HG03095 (cell line): ENCODE data around the gene NCAPD2.
"Not testable (repeated sequence)": the region's sequence is repeated elsewhere in the genome, so short reads cannot be mapped to it uniquely, and the experiment has no call there.

ENCODE experiments used
- ATAC-seq: cut with Tn5 transposase; IDR thresholded peaks from one replicate; pipeline ENCODE4 v1.9.1; 2021; ENCODE audit warnings: moderate library complexity; ENCODE audit not compliant: unreplicated experiment

The NCAPD2 gene

DNA sequence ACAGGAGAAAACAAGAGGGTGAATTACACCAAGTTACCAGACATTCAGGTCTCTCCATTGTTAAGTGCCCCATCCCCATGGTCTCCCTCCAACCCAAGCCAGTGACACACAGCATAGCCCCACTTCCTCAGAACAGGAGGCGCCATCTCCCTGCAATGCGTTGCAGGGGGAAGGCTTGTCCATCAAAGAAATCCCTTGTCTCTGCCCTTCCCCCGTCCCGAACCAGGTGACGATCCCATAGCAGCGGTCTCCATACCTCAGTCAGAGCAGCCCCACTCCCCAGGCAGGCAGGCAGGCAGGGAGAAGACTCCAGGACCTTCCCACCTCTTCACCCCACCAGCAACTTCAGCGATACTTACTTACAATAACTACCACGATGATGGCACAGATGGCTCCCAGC lies 29.4 kb upstream of the NCAPD2 start:
- ATAC-seq: no peak

DNA sequence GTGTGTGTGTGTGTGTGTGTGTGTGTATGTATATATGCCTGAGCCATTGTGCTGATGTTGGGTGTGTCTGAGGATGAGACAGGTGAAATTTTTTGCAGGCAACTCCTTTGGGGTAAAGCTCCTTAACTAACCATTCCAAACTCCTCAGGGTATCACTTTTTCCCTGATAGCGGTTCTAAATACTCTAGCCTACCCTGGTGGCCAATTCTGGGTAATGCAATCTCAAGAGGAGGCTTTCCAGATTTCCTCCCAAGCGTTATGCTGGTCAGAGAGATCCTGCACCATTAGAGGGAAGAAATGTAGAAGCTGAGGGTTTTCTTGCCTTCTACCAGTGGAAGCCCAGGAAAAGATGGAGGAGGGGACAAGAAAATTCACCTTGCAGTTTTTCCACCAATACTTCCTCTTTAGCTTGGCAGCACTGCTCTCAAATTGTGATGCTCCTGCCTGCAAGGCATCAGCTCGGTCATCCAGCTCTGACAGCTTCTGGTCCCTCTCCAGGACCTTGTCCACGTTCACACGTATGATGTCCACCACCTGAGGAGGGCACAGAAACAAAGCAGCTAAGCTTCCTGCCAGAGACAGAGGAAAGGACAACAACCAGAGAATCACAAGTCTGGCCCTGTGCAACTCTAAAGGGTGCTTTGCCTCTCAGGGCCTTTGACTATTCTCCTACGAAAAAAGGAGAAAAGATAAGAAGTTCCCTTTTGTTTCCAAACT lies 28.3 kb upstream of the NCAPD2 start:
- ATAC-seq: no peak

GRCh38 chr12:6466184-6466573 lies 27.7 kb upstream of the NCAPD2 start:
- ATAC-seq: no peak

GRCh38 chr12:6466751-6467150 lies 27.2 kb upstream of the NCAPD2 start:
- ATAC-seq: not testable (repeated sequence)

DNA sequence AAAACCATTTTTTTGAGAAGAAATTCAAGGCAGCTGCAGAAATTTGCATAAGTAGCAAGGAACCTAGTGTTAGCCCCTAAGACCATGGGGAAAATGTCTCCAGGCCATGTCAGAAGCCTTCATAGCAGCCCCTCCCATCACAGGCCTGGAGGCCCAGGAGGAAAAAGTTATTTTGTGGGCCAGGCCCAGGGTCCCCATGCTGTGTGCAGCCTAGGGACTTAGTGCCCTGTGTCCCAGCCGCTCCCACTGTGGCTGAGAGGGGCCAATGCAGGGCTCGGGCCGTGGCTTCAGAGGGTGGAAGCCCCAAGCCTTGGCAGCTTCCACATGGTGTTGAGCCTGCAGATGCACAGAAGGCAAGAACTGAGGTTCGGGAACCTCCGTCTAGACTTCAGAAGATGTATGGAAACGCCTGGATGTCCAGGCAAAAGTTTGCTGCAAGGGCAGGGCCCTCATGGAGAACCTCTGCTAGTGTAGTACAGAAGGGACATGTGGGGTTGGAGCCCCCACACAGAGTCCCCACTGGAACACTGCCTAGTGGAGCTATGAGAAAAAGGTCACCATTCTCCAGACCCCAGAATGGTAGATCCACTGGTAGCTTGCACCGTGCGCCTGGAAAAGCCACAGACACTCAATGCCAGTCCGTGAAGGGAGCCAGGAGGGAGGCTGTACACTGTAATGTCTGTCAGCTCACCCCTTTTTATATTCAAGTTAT lies 26.2 kb upstream of the NCAPD2 start:
- ATAC-seq: not testable (repeated sequence)

DNA sequence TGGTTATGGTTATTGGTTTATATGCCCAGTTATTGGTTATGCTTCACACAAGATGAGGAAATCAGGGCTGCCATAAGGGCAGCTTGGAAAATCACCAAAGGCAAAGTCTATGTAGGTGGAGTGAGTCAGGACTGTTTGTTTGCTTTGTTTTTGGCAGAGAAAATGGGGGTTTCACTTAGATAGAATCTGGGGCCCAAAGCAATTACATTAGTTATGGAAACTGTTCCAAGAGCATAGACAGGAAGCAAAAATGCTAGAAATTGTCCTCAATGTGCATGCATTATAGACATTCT lies 25.7 kb upstream of the NCAPD2 start:
- ATAC-seq: no peak

- no peak for ATAC-seq
Observed at GRCh38 chr12:6469092-6469491, 24.8 kb upstream of the NCAPD2 start.

- no peak for ATAC-seq
Observed at GRCh38 chr12:6469609-6470374, 24.1 kb upstream of the NCAPD2 start.

DNA sequence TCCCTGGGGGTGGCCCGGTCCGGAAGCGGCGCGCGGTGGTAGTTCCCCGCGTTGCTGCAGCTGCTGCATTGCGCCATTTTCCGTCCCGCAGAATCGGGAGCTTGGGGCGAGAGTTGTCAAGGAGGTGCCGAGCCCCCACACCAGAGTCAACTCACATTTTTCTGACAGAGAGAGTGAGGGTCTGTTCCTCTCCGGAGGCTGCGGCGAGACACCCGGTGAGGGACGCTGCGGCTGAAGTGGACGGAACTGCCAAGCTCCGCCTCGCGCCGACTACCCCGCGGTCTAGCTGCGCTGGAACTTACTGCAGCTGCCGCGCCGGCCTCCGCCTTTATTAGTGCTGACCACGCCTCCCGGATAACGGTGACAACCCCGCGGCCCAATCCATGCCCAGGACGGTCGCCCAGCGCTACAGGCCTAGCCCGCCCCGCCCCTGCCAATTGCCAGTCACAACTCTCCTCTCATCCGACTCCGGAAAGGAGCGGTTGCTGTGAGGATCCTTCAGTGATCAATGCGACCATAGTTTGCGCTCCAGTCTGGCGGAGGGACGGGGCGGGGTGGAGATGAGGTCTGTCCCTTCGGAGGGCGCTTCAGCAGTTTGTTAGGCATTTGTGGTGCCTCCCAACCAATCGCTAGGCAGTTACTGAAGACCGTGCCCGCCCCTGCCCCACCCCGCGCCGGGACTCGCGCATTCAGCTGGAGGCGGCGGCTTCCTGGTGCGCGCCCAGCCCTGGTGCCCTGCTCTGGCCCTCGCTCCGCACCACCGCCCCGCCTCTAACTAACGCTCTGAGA lies 23.3 kb upstream of the NCAPD2 start, which contains the start of gene VAMP1:
Gene VAMP1, minus strand, starts transcription at position 303 of the 789 bp plus-strand sequence. Its CDS starts 146 bp downstream, at position 157.
- ATAC-seq: peak; percentile 80

- ATAC-seq: no peak
Observed at GRCh38 chr12:6471989-6472360, 21.9 kb upstream of the NCAPD2 start.

DNA sequence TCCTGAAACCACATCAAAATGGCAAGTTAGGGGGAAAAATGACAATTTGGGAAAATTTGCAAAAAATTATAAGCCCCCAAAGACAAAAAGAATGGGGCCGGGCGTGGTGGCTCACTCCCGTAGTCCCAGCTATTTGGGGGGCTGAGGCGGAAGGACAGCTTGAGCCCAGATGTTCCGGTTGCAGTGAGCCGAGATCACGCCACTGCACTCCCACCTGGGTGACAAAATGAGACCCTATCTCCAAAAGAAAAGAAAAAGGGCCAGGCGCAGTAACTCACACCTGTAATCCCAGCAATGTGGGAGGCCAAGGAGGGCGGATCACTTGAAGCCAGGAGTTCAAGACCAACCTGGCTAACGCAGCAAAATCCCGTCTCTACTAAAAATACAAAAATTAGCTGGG lies 21.4 kb upstream of the NCAPD2 start:
- no peak for ATAC-seq

GRCh38 chr12:6475233-6475975 lies 18.5 kb upstream of the NCAPD2 start:
- ATAC-seq: not testable (repeated sequence)

GRCh38 chr12:6476489-6476888 lies 17.4 kb upstream of the NCAPD2 start:
- ATAC-seq: no peak

DNA sequence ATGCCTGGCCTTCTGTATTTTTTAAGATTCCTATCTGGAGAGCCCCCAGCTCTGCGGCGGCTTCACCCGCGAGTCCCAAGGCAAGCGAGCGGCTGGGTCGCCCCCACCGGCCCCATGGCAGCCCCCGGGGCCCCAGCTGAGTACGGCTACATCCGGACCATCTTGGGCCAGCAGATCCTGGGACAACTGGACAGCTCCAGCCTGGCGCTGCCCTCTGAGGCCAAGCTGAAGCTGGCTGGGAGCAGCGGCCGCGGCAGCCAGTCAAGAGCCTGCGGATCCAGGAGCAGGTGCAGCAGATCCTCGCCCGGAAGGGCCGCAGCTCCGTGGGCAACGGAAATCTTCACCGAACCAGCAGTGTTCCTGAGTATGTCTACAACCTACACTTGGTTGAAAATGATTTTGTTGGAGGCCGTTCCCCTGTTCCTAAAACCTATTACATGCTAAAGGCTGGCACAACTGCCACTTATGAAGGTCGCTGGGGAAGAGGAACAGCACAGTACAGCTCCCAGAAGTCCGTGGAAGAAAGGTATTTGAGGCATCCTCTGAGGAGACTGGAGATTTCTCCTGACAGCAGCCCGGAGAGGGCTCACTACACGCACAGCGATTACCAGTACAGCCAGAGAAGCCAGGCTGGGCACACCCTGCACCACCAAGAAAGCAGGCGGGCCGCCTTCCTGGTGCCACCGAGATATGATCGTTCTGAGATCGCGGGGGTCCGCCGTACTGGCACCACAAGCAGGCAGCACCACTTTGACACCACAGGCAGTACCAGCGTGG lies 16.1 kb upstream of the NCAPD2 start:
- ATAC-seq: not testable (repeated sequence)

- no peak for ATAC-seq
Observed at GRCh38 chr12:6478416-6478815, 15.5 kb upstream of the NCAPD2 start.

GRCh38 chr12:6488240-6488639 lies 5.7 kb upstream of the NCAPD2 start:
- no peak for ATAC-seq

- ATAC-seq: no peak
Observed at GRCh38 chr12:6489449-6489848, 4.5 kb upstream of the NCAPD2 start.

DNA sequence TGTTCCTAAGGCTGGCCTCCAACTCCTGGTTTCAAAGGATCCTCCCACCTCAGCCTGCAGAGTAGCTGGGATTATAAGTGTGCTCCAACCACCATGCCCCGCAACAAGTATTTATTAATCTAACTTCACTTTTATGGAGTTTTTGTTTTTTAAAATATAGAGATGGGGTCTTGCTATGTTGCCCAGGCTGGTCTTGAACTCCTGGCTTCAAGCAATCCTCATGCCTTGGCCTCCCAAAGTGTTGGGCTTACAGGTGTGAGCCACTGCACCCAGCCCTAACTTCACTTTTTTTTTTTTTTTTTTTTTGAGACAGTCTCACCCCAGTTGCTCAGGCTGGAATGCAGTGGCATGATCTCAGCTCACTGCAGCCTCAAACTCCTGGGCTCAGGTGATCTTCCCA lies 3.2 kb upstream of the NCAPD2 start:
- ATAC-seq: not testable (repeated sequence)

- ATAC-seq: peak; percentile 51
Observed at GRCh38 chr12:6492838-6493496, 935 bp upstream of the NCAPD2 start, which contains the start of gene MRPL51. TSS of gene MRPL51 (minus strand) at chr12:6493262. CDS start at chr12:6493136, 126 bp downstream.
